HG03095 (cell line): ENCODE data around the gene PGLYRP4.

Source experiments
- ATAC-seq: cut with Tn5 transposase; IDR thresholded peaks from one replicate; pipeline ENCODE4 v1.9.1; 2021; ENCODE audit warnings: moderate library complexity; ENCODE audit not compliant: unreplicated experiment

Gene PGLYRP4

GRCh38 chr1:153293480-153293775 is 55.2 kb downstream of the PGLYRP4 start:
- ATAC-seq: no peak

DNA sequence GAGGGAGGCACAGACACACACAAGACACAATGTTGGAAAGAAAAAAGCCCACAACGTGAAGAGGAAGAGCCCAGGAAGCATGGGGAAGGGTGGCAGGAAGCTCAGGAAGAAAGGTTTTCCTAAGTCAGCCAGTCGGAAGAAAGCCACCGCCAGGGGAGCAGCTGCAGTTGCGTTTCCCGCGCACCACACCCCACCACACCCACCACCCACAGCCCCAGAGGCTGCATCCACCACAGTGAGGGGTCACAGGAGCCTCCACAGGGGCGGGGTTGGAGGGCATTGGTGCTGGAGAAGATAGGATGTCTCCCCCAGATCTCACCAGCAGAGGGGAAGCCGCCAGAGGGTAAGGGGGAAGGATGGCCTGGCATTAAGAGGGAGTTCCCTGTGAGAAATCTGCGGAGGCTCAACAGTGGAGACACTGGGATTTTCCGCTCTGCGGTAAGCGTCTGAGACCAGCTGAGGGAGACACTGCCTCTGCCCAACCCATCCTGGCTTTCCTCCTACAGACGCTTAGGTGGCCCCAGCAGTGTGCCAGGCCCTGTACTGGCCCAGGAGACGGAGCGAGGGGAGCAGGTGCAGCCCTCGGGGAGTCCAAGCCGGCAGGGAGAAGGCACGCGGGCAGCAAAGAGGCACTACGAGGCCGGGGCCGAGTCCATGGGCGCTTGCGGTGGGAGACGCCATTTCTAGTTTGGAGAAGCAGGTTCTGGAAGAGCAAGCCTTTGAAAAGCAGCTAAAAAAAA is 55.7 kb downstream of the PGLYRP4 start:
- ATAC-seq: no peak

DNA sequence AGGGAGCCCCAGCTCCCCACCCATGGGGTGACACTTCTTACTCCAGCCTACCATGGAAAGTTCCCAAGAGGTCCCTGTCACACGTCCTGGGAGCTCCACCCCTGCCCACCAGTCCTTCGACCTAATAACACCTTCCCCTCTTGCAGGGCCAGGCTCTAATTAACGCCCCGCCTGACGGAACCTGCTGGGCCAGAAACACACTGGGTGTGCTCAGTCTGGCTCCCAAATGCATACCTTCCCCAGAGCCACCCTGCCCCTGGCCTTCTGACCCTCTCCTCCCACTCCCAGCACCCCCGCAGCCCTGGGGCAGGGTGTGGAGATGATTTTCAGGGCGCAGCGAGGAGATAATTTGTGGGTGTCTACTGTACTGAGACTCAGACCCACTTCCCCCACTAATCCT is 56.5 kb downstream of the PGLYRP4 start:
- ATAC-seq: no peak

DNA sequence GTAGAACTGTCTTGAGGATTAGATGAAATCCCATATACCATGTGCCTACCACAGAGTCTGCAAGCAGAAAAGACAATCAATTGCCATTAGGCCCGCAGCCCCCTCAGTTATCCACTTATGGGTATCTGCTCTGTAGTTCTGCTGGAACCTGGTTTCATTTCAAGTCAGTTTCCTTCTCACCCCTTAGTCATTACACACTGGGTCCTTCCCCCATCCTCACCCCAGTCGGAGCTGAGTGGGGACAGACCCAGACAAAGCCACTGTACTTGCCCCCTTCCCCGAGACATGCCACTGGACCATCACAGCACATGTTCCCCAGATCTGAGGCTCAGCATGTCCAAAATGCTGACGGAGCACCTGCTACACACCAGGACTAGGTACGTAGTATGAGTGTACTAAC is 57.1 kb downstream of the PGLYRP4 start:
- no peak for ATAC-seq

GRCh38 chr1:153288634-153289275 is 59.9 kb downstream of the PGLYRP4 start:
- ATAC-seq: no peak
